Ishikawa (cell line): Measurements from ENCODE around the gene PLEKHA6.

Source experiments
- CEBPB ChIP-seq: IDR thresholded peaks from 2 replicates; pipeline ENCODE4 v1.6.1; 2012
- EGR1 ChIP-seq: IDR thresholded peaks from 2 replicates; pipeline ENCODE4 v1.6.1; 2012
- EP300 ChIP-seq: IDR thresholded peaks from 2 replicates; pipeline ENCODE4 v1.6.1; 2012; ENCODE audit warnings: borderline replicate concordance
- FOXM1 ChIP-seq: IDR thresholded peaks from 2 replicates; pipeline ENCODE4 v1.6.1; 2012; ENCODE audit warnings: low read depth, borderline replicate concordance
- MAX ChIP-seq: IDR thresholded peaks from 2 replicates; pipeline ENCODE4 v1.6.1; 2012
- RAD21 ChIP-seq: IDR thresholded peaks from 2 replicates; pipeline ENCODE4 v1.6.1; 2012; ENCODE audit warnings: low read depth
- REST ChIP-seq: IDR thresholded peaks from 2 replicates; pipeline ENCODE4 v1.6.1; 2012; ENCODE audit warnings: low read depth, mild to moderate bottlenecking
- TAF1 ChIP-seq: IDR thresholded peaks from 2 replicates; pipeline ENCODE4 v1.6.1; 2012; ENCODE audit warnings: low read depth, mild to moderate bottlenecking
- TCF12 ChIP-seq: IDR thresholded peaks from 2 replicates; pipeline ENCODE4 v1.6.1; 2012; ENCODE audit warnings: low read depth
- TEAD4 ChIP-seq: IDR thresholded peaks from 2 replicates; pipeline ENCODE4 v1.6.1; 2012
- YY1 ChIP-seq: IDR thresholded peaks from 2 replicates; pipeline ENCODE4 v1.6.1; 2012; ENCODE audit warnings: low read depth
- ZBTB7A ChIP-seq: IDR thresholded peaks from 2 replicates; pipeline ENCODE4 v1.6.1; 2012; ENCODE audit warnings: low read depth

- TF ChIP-seq EP300 (no peak), CEBPB (no peak), FOXM1 (no peak), RAD21 (no peak), REST (no peak), MAX (no peak), TAF1 (no peak), TCF12 (no peak), YY1 (no peak), EGR1 (no peak), ZBTB7A (no peak), TEAD4 (no peak)
These were observed 85.3 kb downstream of the PLEKHA6 start for GRCh38 chr1:204274446-204274845.
